Measurements from ENCODE around the gene CELSR1.
A peak's percentile ranks its signal among the peaks of the same experiment; 100 is the strongest.

The CELSR1 gene

GRCh38 chr22:46537946-46538813 is 760 bp upstream of the CELSR1 start:
- Mint-ChIP-seq H3K4me1 (peaks cover 12 to 22% of the 10 kb centered on the region in 2 donors), H3K9me3 (no peaks in the 10 kb centered on the region), H3K27me3 (peaks cover 51 to 66% of the 10 kb centered on the region in 2 donors), H3K36me3 (peaks cover 0 to 2% of the 10 kb centered on the region in 2 donors), H3K4me3 (peak overlapping the region; percentile 64 to 65), H3K27ac (peak overlapping the region; percentile 88)
- ATAC-seq (replicated peaks) = no peak
- DNase-seq = no peak

DNA sequence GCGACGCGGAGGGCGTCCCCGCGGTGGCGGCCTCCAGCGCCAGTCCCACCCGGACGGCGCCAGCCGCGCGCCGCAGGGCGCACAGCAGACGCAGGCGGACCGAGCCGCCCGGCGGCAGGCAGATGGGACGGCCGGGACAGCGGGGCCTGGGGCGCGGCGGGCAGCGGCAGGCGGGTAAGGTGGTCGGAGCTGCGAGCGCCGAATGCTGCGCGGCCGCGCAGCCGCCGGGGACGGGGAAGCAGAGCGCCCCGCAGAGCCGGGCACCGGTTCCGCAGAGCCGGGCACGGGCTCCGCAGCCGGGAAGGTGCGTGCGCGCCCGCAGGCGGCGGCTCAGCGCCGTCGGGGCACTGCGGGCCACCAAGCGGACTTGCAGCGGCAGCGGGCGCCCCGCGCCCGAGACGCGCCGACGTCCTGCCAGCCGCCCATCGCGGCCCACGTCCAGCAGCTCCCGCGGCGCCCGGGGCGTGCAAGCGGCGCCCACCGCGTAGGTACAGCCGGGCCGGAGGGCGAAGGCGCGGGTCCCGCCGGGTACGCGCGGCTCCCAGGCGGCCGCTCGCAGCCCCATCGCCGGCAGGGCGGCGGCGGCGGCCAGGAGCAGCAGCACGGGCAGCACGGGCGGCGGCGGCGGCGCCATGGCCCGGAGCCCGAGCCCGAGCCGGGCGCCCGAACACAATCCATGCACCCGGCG is 739 bp downstream of the CELSR1 start:
- H3K4me3 Mint-ChIP-seq = no peak overlapping the region
- no peaks in the 10 kb centered on the region for H3K9me3 Mint-ChIP-seq
- peak; percentile 26 to 32 for ATAC-seq (replicated peaks)

DNA sequence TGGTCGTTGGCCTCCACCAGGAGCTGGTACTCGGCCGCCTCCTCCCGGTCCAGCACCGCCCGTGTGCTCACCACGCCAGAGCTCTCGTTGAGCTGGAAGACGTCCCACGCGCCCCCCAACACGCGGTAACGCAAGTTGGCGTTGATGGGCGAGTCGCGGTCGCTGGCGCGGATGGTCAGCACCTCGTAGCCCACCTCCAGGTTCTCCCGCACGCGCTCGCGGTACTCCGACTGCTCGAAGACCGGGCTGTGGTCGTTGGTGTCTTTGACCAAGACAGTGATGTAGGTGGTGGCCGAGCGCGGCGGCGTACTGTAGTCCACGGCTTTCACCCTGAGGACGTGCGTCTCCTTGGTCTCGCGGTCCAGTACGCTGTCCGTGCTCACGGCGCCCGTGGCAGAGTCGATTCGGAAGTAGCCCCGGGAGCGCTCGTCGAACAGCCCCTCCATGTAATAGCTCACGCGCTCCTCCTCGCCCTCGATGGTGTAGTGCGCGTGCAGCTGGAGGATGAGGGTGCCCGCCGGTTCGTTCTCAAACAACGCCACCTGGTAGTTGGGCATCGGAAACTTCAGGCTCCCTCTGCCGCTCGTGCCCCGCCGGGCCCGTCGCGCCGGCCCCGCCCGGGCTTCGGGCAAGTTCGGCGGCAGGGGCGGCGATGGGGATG is 1.4 kb downstream of the CELSR1 start:
- Mint-ChIP-seq H3K27me3 (peaks cover 52 to 61% of the 10 kb centered on the region in 2 donors), H3K4me3 (peak overlapping the region; percentile 32 to 44), H3K4me1 (peaks cover 8 to 15% of the 10 kb centered on the region in 2 donors)

More for the DNA sequence above, 739 bp downstream of the CELSR1 start:
- H3K27me3 Mint-ChIP-seq = peaks cover 47 to 62% of the 10 kb centered on the region in 2 donors
- H3K36me3 Mint-ChIP-seq = peaks cover 0 to 2% of the 10 kb centered on the region in 2 donors
- H3K4me1 Mint-ChIP-seq = peaks cover 8 to 15% of the 10 kb centered on the region in 2 donors
- no peak for DNase-seq
- H3K27ac Mint-ChIP-seq = no peak overlapping the region

DNA sequence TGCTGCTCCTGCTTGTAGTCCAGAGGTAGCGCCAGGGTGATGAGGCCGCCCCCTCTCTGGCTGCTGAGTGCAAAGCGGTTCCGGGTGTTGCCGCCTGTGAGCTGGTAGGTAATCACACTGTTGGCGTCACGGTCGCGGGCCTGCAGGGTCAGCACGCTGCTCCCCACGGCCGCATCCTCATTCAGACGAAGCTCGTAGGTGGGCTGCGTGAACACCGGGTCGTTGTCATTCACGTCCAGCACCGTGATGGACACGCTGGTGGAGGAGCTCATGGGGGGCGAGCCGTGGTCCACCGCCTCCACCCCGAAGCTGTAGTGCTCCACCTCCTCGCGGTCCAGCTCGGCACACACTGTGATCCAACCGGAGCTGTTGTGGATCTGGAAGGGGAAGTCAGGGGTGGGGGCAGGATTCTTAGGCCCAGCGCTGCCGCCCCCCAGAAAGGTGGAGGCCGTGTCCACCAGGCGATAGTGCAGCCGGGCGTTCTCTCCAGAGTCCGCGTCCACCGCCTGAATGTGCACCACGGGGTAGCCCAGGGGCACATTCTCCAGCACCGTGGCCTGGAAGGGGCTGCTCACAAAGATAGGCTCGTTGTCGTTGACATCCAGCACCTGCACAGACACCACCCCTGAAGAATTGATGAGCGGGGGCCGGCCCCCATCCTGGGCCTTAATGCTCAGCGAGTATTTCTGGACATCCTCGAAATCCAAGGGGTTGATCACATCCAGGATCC is 2.4 kb downstream of the CELSR1 start:
- no peak for ATAC-seq (replicated peaks)
- no peak for DNase-seq
- Mint-ChIP-seq H3K4me1 (peaks cover 8 to 15% of the 10 kb centered on the region in 2 donors), H3K9me3 (no peaks in the 10 kb centered on the region), H3K27ac (no peak overlapping the region), H3K4me3 (no peak overlapping the region), H3K36me3 (peaks cover 0 to 2% of the 10 kb centered on the region in 2 donors), H3K27me3 (peaks cover 45 to 61% of the 10 kb centered on the region in 2 donors)

More for the DNA sequence above, 1.4 kb downstream of the CELSR1 start:
- ATAC-seq (replicated peaks) = no peak
- H3K36me3 Mint-ChIP-seq = peaks cover 0 to 2% of the 10 kb centered on the region in 2 donors
- H3K9me3 Mint-ChIP-seq = no peaks in the 10 kb centered on the region
- DNase-seq = no peak
- no peak overlapping the region for H3K27ac Mint-ChIP-seq

DNA sequence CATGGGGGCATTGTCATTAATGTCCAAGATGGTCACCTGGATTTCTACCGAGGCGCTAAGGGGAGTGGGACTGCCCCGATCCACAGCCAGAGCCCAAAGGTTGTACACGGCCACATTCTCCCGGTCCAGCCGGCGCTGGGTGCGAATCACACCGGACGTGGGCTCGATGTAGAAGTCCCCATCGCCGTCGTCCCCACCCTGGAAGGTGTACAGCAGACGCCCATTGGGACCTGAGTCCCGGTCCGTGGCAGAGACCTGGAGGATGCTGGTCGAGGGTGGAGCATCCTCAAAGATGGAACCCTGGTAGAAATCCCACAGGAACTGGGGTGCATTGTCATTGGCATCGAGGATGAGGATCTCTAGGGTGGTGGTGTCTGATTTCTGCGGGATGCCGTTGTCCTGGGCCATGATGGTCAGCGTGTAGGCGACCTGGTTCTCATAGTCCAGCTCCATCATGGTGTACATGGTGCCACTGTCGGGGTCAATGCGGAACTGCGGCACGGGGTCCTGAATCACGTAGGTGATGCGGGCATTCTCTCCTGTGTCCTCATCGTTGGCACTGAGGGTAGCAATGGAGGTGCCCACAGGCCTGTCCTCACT is 3.1 kb downstream of the CELSR1 start:
- Mint-ChIP-seq H3K4me1 (peaks cover 8 to 15% of the 10 kb centered on the region in 2 donors), H3K4me3 (no peak overlapping the region), H3K27ac (no peak overlapping the region), H3K9me3 (no peaks in the 10 kb centered on the region), H3K27me3 (peaks cover 41 to 59% of the 10 kb centered on the region in 2 donors), H3K36me3 (peaks cover 0 to 2% of the 10 kb centered on the region in 2 donors)
- DNase-seq = no peak
- ATAC-seq (replicated peaks) = no peak

GRCh38 chr22:46533070-46533833 is 4.2 kb downstream of the CELSR1 start:
- H3K27ac Mint-ChIP-seq = no peak overlapping the region
- no peak overlapping the region for H3K4me3 Mint-ChIP-seq
- no peaks in the 10 kb centered on the region for H3K9me3 Mint-ChIP-seq
- ATAC-seq (replicated peaks) = no peak
- H3K4me1 Mint-ChIP-seq = peaks cover under 1 to 4% of the 10 kb centered on the region in 2 donors
- H3K27me3 Mint-ChIP-seq = peaks cover 34 to 59% of the 10 kb centered on the region in 2 donors
- peaks cover 0 to 2% of the 10 kb centered on the region in 2 donors for H3K36me3 Mint-ChIP-seq
- no peak for DNase-seq

- H3K27ac Mint-ChIP-seq = no peak overlapping the region
- DNase-seq (no peak), ATAC-seq (replicated peaks) (no peak)
- no peak overlapping the region for H3K4me3 Mint-ChIP-seq
- H3K9me3 Mint-ChIP-seq = no peaks in the 10 kb centered on the region
- H3K27me3 Mint-ChIP-seq = peaks cover 35 to 60% of the 10 kb centered on the region in 2 donors
- H3K36me3 Mint-ChIP-seq = peaks cover 0 to 2% of the 10 kb centered on the region in 2 donors
- H3K4me1 Mint-ChIP-seq = peaks cover 0 to 2% of the 10 kb centered on the region in 2 donors
Observed at GRCh38 chr22:46532416-46532815, 5.0 kb downstream of the CELSR1 start.

DNA sequence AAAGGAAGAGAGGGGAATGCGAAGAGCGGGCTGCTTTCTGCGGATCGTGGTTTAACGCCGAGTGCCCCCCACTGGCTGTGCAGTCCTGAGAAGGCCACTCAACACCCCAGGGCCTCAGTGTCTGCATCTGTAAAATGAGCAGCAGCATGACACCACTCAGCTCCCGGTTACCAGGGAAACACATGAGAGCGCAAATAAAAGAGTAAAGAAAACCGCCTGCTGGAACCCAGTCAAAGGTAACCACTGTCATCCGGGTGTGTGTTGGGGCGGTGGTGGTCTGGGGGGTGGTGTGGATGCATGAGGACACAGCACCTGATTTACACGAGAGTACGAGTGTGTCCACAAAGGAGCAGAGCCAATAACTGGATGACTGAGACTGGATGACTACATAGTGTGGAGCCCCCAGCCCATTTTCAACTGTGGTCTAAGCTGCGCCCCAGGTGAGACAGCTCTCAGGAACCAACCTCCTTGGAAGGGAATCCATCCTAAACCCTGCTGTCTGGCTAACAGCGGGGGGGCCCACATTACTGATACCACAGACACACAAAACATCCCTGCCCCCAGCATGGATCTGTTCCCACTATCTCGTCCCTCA is 5.7 kb downstream of the CELSR1 start:
- no peak for ATAC-seq (replicated peaks)
- no peak for DNase-seq

GRCh38 chr22:46528121-46528610 is 9.3 kb downstream of the CELSR1 start:
- Mint-ChIP-seq H3K27me3 (peaks cover 38 to 65% of the 10 kb centered on the region in 2 donors), H3K27ac (no peak overlapping the region), H3K4me1 (peaks cover 0 to 2% of the 10 kb centered on the region in 2 donors), H3K4me3 (no peak overlapping the region), H3K36me3 (no peaks in the 10 kb centered on the region), H3K9me3 (no peaks in the 10 kb centered on the region)
- ATAC-seq (replicated peaks) (no peak), DNase-seq (no peak)

More for the DNA sequence above, 5.7 kb downstream of the CELSR1 start:
- Mint-ChIP-seq H3K27me3 (peaks cover 43 to 68% of the 10 kb centered on the region in 2 donors), H3K27ac (no peak overlapping the region), H3K4me1 (peaks cover 0 to 2% of the 10 kb centered on the region in 2 donors), H3K9me3 (no peaks in the 10 kb centered on the region), H3K4me3 (no peak overlapping the region), H3K36me3 (peaks cover 0 to 2% of the 10 kb centered on the region in 2 donors)

- Mint-ChIP-seq H3K27ac (no peak overlapping the region), H3K27me3 (peaks cover 39 to 54% of the 10 kb centered on the region in 2 donors), H3K4me3 (no peak overlapping the region), H3K4me1 (peaks cover 0 to 2% of the 10 kb centered on the region in 2 donors), H3K9me3 (no peaks in the 10 kb centered on the region), H3K36me3 (no peaks in the 10 kb centered on the region)
- ATAC-seq (replicated peaks) (no peak), DNase-seq (no peak)
Observed at GRCh38 chr22:46526244-46526839, 11.1 kb downstream of the CELSR1 start.

- H3K4me3 Mint-ChIP-seq = no peak overlapping the region
- H3K27ac Mint-ChIP-seq = no peak overlapping the region
- peaks cover 0 to 4% of the 10 kb centered on the region in 2 donors for H3K4me1 Mint-ChIP-seq
- no peaks in the 10 kb centered on the region for H3K9me3 Mint-ChIP-seq
- no peak for ATAC-seq (replicated peaks)
- DNase-seq = no peak
- H3K36me3 Mint-ChIP-seq = no peaks in the 10 kb centered on the region
- H3K27me3 Mint-ChIP-seq = peaks cover 37 to 58% of the 10 kb centered on the region in 2 donors
Observed at GRCh38 chr22:46525389-46526243, 11.8 kb downstream of the CELSR1 start.

Measured in stimulated activated naive B cell treated with anti-CD40 and anti-IgM and Interleukin-4, amounts not matched to agents 10 μg/mL and 1 μg/mL and 100 μg/mL, for 72 hours (primary cell).